Measurements from ENCODE around the gene ACSL3.

Gene ACSL3

GRCh38 chr2:222883420-222883819 is 22.6 kb downstream of the ACSL3 start:
- no peak for DNase-seq

DNA sequence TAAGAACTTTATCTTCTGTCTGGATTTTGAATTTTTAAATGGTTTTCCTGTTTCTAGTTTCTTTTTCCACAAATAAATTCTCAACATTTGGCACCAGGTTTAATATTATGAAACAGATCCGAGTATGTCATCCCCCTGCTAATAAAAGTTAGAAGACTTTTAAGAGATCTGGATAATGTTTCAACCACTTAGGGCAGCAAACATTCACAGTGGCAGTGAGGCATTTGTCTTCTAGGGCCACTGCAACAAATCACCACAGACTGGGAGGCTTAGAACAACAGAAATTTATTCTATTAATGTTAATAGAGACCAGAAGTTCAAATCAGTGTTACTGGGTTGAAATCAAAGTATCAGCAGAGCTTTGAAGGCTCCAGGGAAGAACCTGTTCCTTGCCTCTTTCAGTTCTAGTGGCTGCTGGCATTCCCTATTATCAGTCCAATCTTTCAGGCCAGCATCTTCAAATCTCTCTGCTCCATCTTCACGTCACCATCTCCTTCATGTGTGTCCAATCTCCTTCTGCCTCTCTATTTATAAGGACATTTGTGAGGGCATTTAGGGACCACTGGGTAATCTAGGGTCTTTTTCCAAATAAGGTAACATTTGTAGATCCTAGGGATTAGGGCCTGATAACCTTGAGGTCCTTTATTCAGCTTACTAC is 23.4 kb downstream of the ACSL3 start:
- DNase-seq: no peak

- no peak for DNase-seq
Measured at GRCh38 chr2:222884805-222885424, 24.1 kb downstream of the ACSL3 start.

- DNase-seq: no peak
Measured at GRCh38 chr2:222887124-222887523, 26.3 kb downstream of the ACSL3 start.

DNA sequence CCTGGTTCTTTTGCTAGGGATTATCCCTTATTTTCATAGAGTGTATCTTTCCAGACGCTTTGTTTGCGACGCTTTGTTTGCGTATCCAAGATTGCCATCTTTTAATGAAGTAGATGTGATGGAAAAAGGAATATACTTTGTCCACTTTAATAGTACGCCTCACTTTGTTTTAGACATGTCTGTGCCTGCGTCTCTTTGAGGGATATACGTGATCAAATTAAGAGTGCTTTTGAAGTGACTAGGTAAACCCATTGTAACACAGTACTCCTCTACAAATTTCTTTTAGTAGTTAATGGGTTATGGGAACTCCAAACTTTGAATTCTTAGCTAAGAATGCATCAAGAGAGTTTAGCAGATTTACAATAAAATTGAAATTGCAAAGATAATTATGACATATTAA is 27.9 kb downstream of the ACSL3 start:
- DNase-seq: no peak

- DNase-seq: no peak
Measured at GRCh38 chr2:222891890-222892289, 31.1 kb downstream of the ACSL3 start.

- no peak for DNase-seq
Measured at GRCh38 chr2:222892321-222892720, 31.5 kb downstream of the ACSL3 start.

GRCh38 chr2:222892761-222893160 is 31.9 kb downstream of the ACSL3 start:
- no peak for DNase-seq

GRCh38 chr2:222893716-222894115 is 32.9 kb downstream of the ACSL3 start:
- no peak for DNase-seq

GRCh38 chr2:222895144-222895543 is 34.3 kb downstream of the ACSL3 start:
- DNase-seq: no peak

DNA sequence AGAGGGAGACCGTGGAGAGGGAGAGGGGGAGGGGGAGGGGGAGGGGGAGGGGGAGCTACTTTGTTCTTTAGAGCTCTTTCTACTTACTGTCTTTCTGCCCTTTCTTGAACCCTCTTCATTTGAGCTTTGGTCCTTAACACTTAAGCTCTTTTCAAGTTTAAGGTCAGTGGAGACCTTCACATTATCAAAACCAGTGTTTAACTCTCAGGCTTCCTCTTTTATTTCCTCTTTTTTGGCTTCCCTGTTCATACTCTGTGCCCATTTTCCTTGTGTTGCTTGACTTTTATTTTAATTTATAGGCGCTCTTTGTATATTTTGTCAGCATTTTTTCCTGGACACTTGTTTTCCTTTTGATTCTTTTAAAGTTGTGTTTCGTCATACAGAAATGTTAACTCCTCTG is 37.1 kb downstream of the ACSL3 start:
- no peak for DNase-seq

DNA sequence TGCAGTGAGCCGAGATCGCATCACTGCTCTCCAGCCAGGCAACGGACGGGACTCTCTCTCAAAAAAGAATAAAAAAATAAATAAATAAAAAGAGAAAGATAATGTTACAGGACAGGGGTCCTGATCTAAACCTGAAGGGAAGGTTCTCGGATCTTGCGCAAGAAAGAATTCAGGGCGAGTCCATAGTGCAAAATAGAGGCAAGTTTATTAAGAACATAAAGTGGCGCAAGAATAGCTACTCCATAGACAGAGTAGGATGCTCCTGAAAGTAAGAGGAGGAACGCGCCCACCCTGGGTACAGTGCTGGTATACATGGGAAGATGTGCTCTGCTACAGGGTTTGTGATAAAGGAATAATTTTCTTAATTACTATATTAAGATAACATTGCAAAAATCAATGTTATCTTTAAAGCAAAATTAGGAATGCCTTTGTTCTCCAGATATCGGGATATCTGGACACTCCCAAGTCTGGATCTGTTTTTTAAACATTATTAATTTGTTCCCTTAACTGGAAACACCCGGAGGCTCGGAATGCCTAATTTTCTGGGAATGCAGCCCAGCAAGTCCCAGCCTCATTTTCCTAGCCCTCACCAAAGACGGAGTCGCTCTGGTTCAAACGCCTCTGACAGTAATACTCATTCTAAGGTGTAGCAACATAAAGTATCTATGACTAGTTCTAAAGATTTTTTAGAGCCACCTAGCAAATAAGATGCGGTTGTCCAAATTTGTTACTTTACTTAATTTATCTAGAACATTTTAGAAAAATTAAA is 38.8 kb downstream of the ACSL3 start:
- no peak for DNase-seq

- DNase-seq: no peak
Measured at GRCh38 chr2:222900354-222900753, 39.5 kb downstream of the ACSL3 start.

DNA sequence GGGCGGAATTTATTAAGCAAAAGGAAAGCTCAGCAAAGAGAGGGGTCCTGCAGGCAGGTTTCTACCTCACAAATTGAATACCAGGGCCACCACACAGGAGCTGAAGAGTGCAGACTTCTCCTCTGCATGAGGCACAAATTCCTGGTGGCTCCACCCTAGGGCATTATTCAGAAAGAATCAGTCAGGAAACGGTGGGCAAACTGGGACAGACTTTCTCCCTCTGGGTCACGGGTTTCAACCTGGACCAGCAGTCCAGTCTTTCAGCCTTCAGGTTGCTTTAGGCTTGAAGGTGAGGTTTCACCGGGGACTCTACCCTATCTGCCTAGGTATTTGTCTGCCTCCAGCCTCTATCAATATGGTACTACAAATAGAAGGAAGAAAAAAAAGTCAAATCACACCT is 41.8 kb downstream of the ACSL3 start:
- DNase-seq: no peak

GRCh38 chr2:222903234-222904220 is 42.7 kb downstream of the ACSL3 start:
- peak; percentile 75 for DNase-seq

DNA sequence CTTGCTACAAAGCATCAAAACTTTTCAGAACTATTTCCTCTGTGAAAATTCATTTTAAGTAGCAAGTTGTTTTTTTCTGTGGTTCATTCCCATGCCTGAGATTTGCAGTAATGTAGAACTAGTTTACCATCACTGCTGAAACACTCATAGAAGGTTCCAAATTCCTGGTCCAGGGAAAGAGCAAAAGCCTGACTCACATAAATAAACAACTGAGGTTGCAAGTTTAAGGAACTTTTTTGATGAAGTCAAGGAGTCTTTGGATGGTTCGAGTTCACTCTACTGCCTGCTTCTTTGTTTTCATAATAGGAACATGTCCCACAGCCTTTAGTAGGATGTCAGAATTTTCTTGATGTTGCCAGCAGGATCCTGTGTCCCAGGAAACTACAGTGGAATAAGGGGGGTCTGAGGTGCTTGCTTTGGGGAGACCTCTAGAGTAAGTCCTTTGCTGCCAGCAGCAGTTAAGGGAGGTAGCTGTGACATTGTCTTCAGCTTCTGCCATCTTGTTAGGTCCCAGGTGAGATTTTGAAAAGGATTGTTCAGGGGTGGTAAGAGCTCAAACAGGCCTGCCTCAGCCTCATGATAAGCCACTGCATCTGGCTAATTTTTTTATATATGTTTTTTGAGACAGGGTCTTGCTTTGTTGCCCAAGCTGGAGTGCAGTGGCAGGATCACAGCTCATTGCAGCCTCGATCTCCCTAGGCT is 43.9 kb downstream of the ACSL3 start:
- no peak for DNase-seq

GRCh38 chr2:222907048-222907447 is 46.2 kb downstream of the ACSL3 start:
- DNase-seq: no peak

GRCh38 chr2:222907790-222908441 is 47.1 kb downstream of the ACSL3 start:
- no peak for DNase-seq

DNA sequence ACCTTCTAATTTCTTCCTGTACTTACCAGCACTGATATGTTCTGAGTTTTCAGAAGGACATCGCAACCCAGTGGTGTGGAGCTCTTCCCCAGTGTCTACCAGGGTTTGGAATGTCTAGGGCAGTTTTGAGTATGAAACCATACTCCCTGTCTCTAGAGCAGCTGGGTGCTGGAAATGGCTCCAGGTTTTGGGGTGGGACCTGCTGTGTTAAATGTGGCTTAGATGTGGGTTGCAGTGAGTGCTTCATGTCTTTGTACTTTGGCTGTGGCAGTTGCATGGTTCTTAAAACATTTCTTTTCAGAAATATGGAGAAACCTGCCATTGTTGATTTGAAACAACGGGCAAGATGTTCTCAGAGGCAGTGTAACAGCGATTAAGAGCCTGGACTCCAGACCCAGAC is 48.5 kb downstream of the ACSL3 start:
- DNase-seq: no peak

DNA sequence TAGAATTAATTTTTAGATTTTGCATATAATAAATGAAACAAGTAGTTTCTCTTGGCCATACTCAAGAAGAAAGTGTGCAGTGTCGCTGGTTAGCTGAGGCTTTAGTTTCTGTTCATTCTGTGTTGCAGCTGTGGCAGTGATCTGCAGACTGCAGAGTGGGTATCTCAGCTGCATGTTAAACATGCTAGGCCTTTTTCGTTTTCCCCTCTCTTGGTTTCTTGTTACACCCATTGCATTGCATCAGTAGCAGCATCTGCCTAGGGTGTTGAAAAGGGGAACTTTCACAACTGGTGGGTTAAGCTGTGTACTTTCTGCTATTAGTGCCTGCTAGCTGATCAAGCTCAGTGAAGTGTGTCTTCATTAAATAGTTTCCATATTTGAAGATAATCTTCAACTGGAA is 51.3 kb downstream of the ACSL3 start:
- peak; percentile 22 for DNase-seq

- no peak for DNase-seq
Measured at GRCh38 chr2:222912776-222913175, 51.9 kb downstream of the ACSL3 start.
